Heart left ventricle (tissue), 13 donors: Measurements from ENCODE around the gene TOX2.

ENCODE experiments used
- POLR2A ChIP-seq, 2 donors: fragments of 450-650 bp; IDR thresholded peaks; one replicate each; pipeline ENCODE4 v1.6.1; 2017; ENCODE audit warnings: antibody characterized with exemption in 2 of 2, mild to moderate bottlenecking in 2 of 2, moderate library complexity in 2 of 2
- TF ChIP-seq, protein P1 (sequence below), 12 donors: fragments of 200-600 bp; sonication (generic) in 4 of 12; IDR thresholded peaks; one replicate each; pipeline versions ENCODE4 v1.5.0 to v1.8.0; 2018 to 2022; ENCODE audit warnings: antibody characterized with exemption in 12 of 12, mild to moderate bottlenecking in 5 of 12
- donor health status: ischemic (EF 13 %, LVEDD 7.1; RV severe dilation, severe dysfunction).
- donor health status: DM: no; HTN: yes; CAD: no.
- donor health status: DM: no; HTN: no; CAD: no.
- donor health status: ischemic (EF 25% LVEDD 6.9; RV normal size, moderate dysfunction).
- donor health status: ischemic (EF 25% LVEDD 5.7; RV mildly dilated, moderate dysfunction).
- donor health status: ischemic (EF 35%, LVEDD 5.7; RV mildly dilated, moderate dysfunction).
- donor health status: nonischemic (EF 11% LVEDD 7.7; RV severe dilation, severe dysfunction).
- donor health status: DM: yes; HTN: yes; CAD: no.
- donor health status: PGD.
- donor health status: ischemic (EF 29% LVEDD 5.4; RV normal size, mild dysfunction).
- donor health status: nonischemic (EF 23%, LVEDD 6.1; RV moderate dilation, normal function).

DNA sequence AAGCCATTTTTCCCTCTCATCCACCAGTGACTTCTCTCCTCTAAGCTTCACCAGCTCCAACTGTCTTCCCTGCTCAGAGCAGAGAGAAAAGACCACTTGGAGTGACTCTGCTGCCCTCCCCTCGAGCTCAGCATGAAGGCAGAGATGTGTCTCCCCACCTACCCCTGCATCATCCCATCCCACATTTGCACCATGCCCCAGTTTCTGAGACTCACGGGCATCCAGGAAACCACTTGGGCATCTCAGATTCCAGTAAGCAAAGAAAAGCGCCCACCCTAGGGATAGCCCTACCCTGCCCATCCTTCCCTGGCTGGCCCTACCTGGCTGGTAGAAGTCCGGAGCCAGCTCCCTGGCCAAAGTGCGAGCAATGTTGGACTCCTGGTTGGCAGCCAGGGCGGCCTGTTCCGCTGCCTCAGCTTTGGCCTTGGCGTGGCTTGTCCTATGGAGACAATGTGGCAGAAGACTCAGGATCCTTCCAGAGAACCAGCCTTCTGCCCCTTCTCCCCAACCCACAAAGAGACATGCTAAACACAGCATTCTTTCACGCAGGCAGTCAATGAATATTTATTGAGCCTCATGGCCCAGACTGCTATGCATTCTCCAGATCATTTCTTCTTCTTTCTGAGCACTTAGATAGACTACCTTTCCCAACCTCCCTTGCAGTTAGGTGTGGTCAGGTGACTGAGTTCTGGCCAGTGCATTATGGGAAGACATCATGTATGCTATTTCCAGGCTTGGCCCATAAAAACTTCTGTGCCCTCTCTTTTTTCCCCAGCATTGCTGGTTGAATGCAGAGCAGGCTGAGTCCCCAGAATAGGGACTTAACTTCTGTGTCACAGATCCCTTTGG lies 203.8 kb downstream of the TOX2 start:
- TF ChIP-seq, protein P1, sequence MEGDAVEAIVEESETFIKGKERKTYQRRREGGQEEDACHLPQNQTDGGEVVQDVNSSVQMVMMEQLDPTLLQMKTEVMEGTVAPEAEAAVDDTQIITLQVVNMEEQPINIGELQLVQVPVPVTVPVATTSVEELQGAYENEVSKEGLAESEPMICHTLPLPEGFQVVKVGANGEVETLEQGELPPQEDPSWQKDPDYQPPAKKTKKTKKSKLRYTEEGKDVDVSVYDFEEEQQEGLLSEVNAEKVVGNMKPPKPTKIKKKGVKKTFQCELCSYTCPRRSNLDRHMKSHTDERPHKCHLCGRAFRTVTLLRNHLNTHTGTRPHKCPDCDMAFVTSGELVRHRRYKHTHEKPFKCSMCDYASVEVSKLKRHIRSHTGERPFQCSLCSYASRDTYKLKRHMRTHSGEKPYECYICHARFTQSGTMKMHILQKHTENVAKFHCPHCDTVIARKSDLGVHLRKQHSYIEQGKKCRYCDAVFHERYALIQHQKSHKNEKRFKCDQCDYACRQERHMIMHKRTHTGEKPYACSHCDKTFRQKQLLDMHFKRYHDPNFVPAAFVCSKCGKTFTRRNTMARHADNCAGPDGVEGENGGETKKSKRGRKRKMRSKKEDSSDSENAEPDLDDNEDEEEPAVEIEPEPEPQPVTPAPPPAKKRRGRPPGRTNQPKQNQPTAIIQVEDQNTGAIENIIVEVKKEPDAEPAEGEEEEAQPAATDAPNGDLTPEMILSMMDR (IDR thresholded peaks at IDR 0.05): no peak
- no peak for TF ChIP-seq POLR2A (IDR thresholded peaks at IDR 0.05)
